Measurements from ENCODE around the gene METTL8. TPM values are rescaled to one million over a fixed set of nuclear protein-coding genes. Genes with fewer than 3 reads are reported as not detected.

Gene METTL8
- total RNA-seq, 2 experiments from 2014 or later: 43.4 to 44.8 TPM

DNA sequence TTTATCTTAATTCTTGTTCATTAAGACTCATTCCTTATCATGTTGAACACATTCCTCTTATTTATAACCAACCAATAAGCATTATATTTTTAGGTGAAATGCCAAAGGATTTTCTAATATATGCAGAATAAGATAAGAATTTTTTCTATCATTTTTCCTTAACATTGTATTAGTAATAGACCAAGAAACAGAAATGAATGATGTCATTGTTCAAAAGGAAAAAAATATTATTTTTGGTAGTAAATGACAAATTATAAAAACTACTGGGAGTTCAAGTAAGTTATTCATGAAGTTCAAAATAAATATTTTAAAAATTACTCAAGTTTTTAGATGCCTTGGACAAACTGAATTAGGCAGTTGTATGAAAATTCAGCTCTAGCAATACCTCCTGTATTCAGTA, 25.7 kb upstream of the METTL8 start:
- TF ChIP-seq CTCF (IDR thresholded peaks at IDR 0.05): no peak
- no peak overlapping the region for H3K4me3 Mint-ChIP-seq
- intact Hi-C loops (cut with micrococcal nuclease): no loop called here
- H3K27me3 Mint-ChIP-seq: no peaks in the 10 kb centered on the region
- ChIA-PET POLR2A (no interaction called here), CTCF (no interaction called here)
- peaks cover 45% of the 10 kb centered on the region for H3K36me3 Mint-ChIP-seq (ENCODE audit: low read depth)
- H3K9me3 Mint-ChIP-seq: peaks cover 11% of the 10 kb centered on the region
- DNase-seq (no peak), ATAC-seq (no peak)
- H3K4me1 Mint-ChIP-seq (ENCODE audit: low read depth): peaks cover 2% of the 10 kb centered on the region
- no peak overlapping the region for H3K27ac Mint-ChIP-seq

GRCh38 chr2:171452773-171453172, 19.0 kb upstream of the METTL8 start:
- POLR2A ChIA-PET: no interaction called here
- intact Hi-C loops (cut with micrococcal nuclease): no loop called here
- H3K36me3 Mint-ChIP-seq (ENCODE audit: low read depth): peaks cover 46% of the 10 kb centered on the region

DNA sequence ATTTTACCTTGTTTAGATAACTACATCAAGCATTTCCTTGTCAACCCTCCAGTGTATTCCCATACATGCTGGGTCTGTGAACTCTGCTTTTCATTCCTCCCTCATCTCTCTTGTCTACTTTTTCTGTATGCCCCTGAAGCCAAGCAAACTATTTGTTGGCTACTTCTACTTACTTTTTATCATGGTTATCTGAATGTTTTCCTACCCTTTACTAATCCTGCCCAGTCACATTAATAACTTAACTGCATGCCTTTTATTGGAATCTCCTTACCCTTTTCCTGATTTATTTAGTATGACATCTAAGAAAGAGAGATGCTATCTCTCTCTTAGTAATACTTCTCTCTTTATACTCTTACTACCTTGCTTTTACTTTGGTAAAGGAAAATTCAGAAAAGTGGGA, 17.3 kb upstream of the METTL8 start:
- no peak overlapping the region for H3K4me3 Mint-ChIP-seq
- intact Hi-C loops (cut with micrococcal nuclease): no loop called here
- ATAC-seq: no peak
- ChIA-PET POLR2A (no interaction called here), CTCF (no interaction called here)
- peaks cover 2% of the 10 kb centered on the region for H3K4me1 Mint-ChIP-seq (ENCODE audit: low read depth)
- no peak overlapping the region for H3K27ac Mint-ChIP-seq
- no peak for DNase-seq
- no peak for TF ChIP-seq CTCF (IDR thresholded peaks at IDR 0.05)
- peaks cover 4% of the 10 kb centered on the region for H3K9me3 Mint-ChIP-seq
- no peaks in the 10 kb centered on the region for H3K27me3 Mint-ChIP-seq
- H3K36me3 Mint-ChIP-seq (ENCODE audit: low read depth): peaks cover 38% of the 10 kb centered on the region

More at GRCh38 chr2:171452773-171453172, 19.0 kb upstream of the METTL8 start:
- Mint-ChIP-seq H3K4me1 (ENCODE audit: low read depth) (peaks cover 2% of the 10 kb centered on the region), H3K27ac (no peak overlapping the region), H3K4me3 (no peak overlapping the region), H3K27me3 (no peaks in the 10 kb centered on the region), H3K9me3 (peaks cover 7% of the 10 kb centered on the region)
- no peak for TF ChIP-seq CTCF (IDR thresholded peaks at IDR 0.05)
- ATAC-seq: no peak
- DNase-seq: no peak
- CTCF ChIA-PET: interaction anchor here (1.3 kb wide), 1 partner anchor 480 kb away, joined by 3 read pairs; no protein-coding TSS in a partner anchor

DNA sequence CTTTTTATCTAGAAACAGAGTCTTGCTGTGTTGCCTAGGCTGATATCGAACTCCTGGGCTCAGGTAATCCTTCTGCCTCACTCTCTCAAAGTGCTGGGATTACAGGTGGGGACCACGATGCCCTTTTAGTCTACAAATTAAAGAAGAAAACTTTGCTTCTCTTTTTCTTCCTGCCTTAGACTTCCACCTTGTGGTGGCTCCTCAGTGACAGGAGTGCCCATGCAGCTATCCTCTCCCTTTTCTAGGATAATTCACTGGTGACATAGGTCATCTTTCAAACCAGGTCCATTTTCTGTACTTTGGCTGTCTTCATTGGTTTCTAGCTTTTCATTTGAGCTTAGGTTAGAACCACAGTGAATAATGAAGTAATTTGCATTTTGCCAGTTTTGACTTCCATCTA, 13.9 kb upstream of the METTL8 start:
- ChIA-PET CTCF (interaction anchor here (0.9 to 2.2 kb wide), 2 partner anchors 9 to 475 kb away, joined by 4 to 7 read pairs; no protein-coding TSS in a partner anchor), POLR2A (no interaction called here)
- no peak for DNase-seq
- Mint-ChIP-seq H3K27me3 (no peaks in the 10 kb centered on the region), H3K4me3 (no peak overlapping the region), H3K4me1 (ENCODE audit: low read depth) (no peaks in the 10 kb centered on the region), H3K36me3 (ENCODE audit: low read depth) (peaks cover 25% of the 10 kb centered on the region), H3K27ac (no peak overlapping the region), H3K9me3 (no peaks in the 10 kb centered on the region)
- TF ChIP-seq CTCF (IDR thresholded peaks at IDR 0.05): no peak
- no peak for ATAC-seq
- intact Hi-C loops (cut with micrococcal nuclease): no loop called here

DNA sequence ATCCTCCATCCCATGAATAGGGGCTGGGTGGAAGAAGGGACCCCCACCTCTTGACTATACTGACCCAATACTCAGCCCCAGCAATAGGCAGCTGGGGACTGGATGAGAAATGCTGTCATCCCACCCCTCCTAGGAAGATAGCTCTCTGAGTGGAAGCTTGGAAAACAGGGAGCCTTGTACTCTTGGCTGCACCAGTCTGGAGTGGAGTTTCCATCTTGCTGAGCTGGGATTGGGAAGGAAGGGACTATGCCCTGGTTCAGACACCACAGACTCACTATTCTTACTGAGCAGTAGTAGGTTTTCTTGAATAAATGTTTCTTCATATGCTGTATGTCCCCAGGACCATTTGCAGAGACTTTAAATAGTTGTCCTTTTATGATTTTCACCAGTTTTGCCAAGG, 7.7 kb upstream of the METTL8 start:
- H3K36me3 Mint-ChIP-seq (ENCODE audit: low read depth): peaks cover 42% of the 10 kb centered on the region
- ChIA-PET POLR2A (interaction anchor here (0.7 to 1.0 kb wide), 2 partner anchors 10 to 13 kb away, joined by 3 read pairs; no protein-coding TSS in a partner anchor), CTCF (interaction anchor here (1.3 kb wide), 1 partner anchor 469 kb away, joined by 4 read pairs; no protein-coding TSS in a partner anchor)
- H3K4me1 Mint-ChIP-seq (ENCODE audit: low read depth): peaks cover 23% of the 10 kb centered on the region
- DNase-seq: no peak
- no peak for ATAC-seq
- intact Hi-C loops (cut with micrococcal nuclease): no loop called here
- H3K9me3 Mint-ChIP-seq: no peaks in the 10 kb centered on the region
- no peak for TF ChIP-seq CTCF (IDR thresholded peaks at IDR 0.05)
- H3K4me3 Mint-ChIP-seq: no peak overlapping the region
- no peaks in the 10 kb centered on the region for H3K27me3 Mint-ChIP-seq
- no peak overlapping the region for H3K27ac Mint-ChIP-seq
